Lower leg skin (tissue), 3 donors: Measurements from ENCODE around the gene B3GNT9.

ENCODE experiments used
- POLR2A ChIP-seq, 2 donors: fragments of 450-650 bp; IDR thresholded peaks; one replicate each; pipeline ENCODE4 v1.6.1; 2016 to 2017; ENCODE audit warnings: antibody characterized with exemption in 2 of 2, mild to moderate bottlenecking in 1 of 2, moderate library complexity in 1 of 2
- TF ChIP-seq, protein P1 (sequence below), 3 donors: fragments of 450-650 bp; IDR thresholded peaks; one replicate each; pipeline ENCODE4 v1.5.1; 2016; ENCODE audit warnings: antibody characterized with exemption in 3 of 3, mild to moderate bottlenecking in 3 of 3, moderate library complexity in 2 of 3

DNA sequence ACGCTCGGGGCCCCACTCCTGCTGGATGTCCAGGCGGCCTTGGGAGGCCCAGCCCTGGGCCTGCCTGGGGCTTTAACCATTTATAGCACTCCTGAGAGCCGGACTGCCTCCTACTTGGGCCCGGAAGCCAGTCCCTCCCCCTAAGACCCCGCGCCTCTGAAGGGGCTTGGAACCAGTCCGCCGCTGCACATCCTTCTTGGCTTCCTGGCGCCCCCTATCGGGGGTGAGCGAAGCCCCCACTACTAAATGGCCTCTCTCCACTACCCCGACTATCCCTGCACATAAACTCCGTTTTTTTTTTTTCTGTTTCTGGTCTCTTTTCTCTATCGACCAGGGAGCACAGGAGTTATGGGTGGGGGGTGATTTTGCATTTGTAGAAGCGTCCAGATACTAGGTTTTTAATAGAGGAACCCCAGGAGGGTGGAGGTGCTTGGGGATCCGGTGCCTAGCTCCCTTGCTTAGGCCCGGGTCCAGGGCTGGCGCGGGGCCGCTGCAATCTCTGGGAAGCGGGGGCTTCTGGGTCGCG lies 18.9 kb upstream of the B3GNT9 start:
- TF ChIP-seq, protein P1, sequence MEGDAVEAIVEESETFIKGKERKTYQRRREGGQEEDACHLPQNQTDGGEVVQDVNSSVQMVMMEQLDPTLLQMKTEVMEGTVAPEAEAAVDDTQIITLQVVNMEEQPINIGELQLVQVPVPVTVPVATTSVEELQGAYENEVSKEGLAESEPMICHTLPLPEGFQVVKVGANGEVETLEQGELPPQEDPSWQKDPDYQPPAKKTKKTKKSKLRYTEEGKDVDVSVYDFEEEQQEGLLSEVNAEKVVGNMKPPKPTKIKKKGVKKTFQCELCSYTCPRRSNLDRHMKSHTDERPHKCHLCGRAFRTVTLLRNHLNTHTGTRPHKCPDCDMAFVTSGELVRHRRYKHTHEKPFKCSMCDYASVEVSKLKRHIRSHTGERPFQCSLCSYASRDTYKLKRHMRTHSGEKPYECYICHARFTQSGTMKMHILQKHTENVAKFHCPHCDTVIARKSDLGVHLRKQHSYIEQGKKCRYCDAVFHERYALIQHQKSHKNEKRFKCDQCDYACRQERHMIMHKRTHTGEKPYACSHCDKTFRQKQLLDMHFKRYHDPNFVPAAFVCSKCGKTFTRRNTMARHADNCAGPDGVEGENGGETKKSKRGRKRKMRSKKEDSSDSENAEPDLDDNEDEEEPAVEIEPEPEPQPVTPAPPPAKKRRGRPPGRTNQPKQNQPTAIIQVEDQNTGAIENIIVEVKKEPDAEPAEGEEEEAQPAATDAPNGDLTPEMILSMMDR (IDR thresholded peaks at IDR 0.05), result no peak
- TF ChIP-seq POLR2A (IDR thresholded peaks at IDR 0.05), result no peak
